ENCODE results near the gene ROR2. TPM values are rescaled to one million over a fixed set of nuclear protein-coding genes. Genes with fewer than 3 reads are reported as not detected.

The ROR2 gene
- total RNA-seq, 2 experiments from 2014 or later: 0.05 TPM

- Mint-ChIP-seq H3K36me3 (ENCODE audit: low read depth) (no peaks in the 10 kb centered on the region), H3K9me3 (ENCODE audit: insufficient read depth) (no peaks in the 10 kb centered on the region)
- CTCF ChIA-PET: interaction anchor here (1.6 kb wide), 1 partner anchor 18 kb away, joined by 3 read pairs; no protein-coding TSS in a partner anchor
Observed at GRCh38 chr9:91740701-91741100, 209.3 kb downstream of the ROR2 start.

GRCh38 chr9:91736898-91737601 lies 213.0 kb downstream of the ROR2 start:
- POLR2A ChIA-PET: no interaction called here
- H3K36me3 Mint-ChIP-seq (ENCODE audit: low read depth): no peaks in the 10 kb centered on the region
- H3K27ac Mint-ChIP-seq: no peak overlapping the region
- no peak overlapping the region for H3K4me3 Mint-ChIP-seq
- ATAC-seq (no peak), DNase-seq (no peak)
- no peaks in the 10 kb centered on the region for H3K9me3 Mint-ChIP-seq (ENCODE audit: insufficient read depth)
- CTCF ChIA-PET: no interaction called here
- peaks cover 2% of the 10 kb centered on the region for H3K27me3 Mint-ChIP-seq (ENCODE audit: low read depth)
- no peaks in the 10 kb centered on the region for H3K4me1 Mint-ChIP-seq (ENCODE audit: low read depth)

More at GRCh38 chr9:91740701-91741100, 209.3 kb downstream of the ROR2 start:
- H3K27ac Mint-ChIP-seq: no peak overlapping the region
- H3K4me3 Mint-ChIP-seq: no peak overlapping the region
- POLR2A ChIA-PET: no interaction called here
- H3K27me3 Mint-ChIP-seq (ENCODE audit: low read depth): peaks cover 3% of the 10 kb centered on the region
- H3K4me1 Mint-ChIP-seq (ENCODE audit: low read depth): no peaks in the 10 kb centered on the region
- ATAC-seq (no peak), DNase-seq (no peak)

- no peaks in the 10 kb centered on the region for H3K9me3 Mint-ChIP-seq (ENCODE audit: insufficient read depth)
- H3K27me3 Mint-ChIP-seq (ENCODE audit: low read depth): peaks cover 2% of the 10 kb centered on the region
- DNase-seq (no peak), ATAC-seq (no peak)
- H3K36me3 Mint-ChIP-seq (ENCODE audit: low read depth): no peaks in the 10 kb centered on the region
- CTCF ChIA-PET: no interaction called here
- POLR2A ChIA-PET: no interaction called here
- H3K4me1 Mint-ChIP-seq (ENCODE audit: low read depth): no peaks in the 10 kb centered on the region
- H3K27ac Mint-ChIP-seq: no peak overlapping the region
- no peak overlapping the region for H3K4me3 Mint-ChIP-seq
Observed at GRCh38 chr9:91736311-91736710, 213.7 kb downstream of the ROR2 start.

GRCh38 chr9:91735049-91735448 lies 215.0 kb downstream of the ROR2 start:
- no peaks in the 10 kb centered on the region for H3K9me3 Mint-ChIP-seq (ENCODE audit: insufficient read depth)
- no peak overlapping the region for H3K4me3 Mint-ChIP-seq
- peaks cover 2% of the 10 kb centered on the region for H3K27me3 Mint-ChIP-seq (ENCODE audit: low read depth)
- POLR2A ChIA-PET: no interaction called here
- no peak for DNase-seq
- H3K36me3 Mint-ChIP-seq (ENCODE audit: low read depth): no peaks in the 10 kb centered on the region
- CTCF ChIA-PET: interaction anchor here (1.0 to 2.4 kb wide), 8 partner anchors 9 to 219 kb away, joined by 3 to 13 read pairs (median 4); no protein-coding TSS in a partner anchor
- H3K27ac Mint-ChIP-seq: no peak overlapping the region
- no peak for ATAC-seq
- no peaks in the 10 kb centered on the region for H3K4me1 Mint-ChIP-seq (ENCODE audit: low read depth)

- Mint-ChIP-seq H3K9me3 (ENCODE audit: insufficient read depth) (no peaks in the 10 kb centered on the region), H3K4me1 (ENCODE audit: low read depth) (no peaks in the 10 kb centered on the region), H3K27me3 (ENCODE audit: low read depth) (peaks cover 2% of the 10 kb centered on the region), H3K4me3 (no peak overlapping the region), H3K27ac (no peak overlapping the region), H3K36me3 (ENCODE audit: low read depth) (no peaks in the 10 kb centered on the region)
- ChIA-PET POLR2A (no interaction called here), CTCF (interaction anchor here (1.0 to 2.4 kb wide), 8 partner anchors 8 to 220 kb away, joined by 3 to 13 read pairs (median 4); no protein-coding TSS in a partner anchor)
- ATAC-seq: no peak
- peak; percentile 65 for DNase-seq
Observed at GRCh38 chr9:91734371-91734981, 215.6 kb downstream of the ROR2 start.

GRCh38 chr9:91733006-91733624 lies 216.9 kb downstream of the ROR2 start:
- Mint-ChIP-seq H3K27me3 (ENCODE audit: low read depth) (peaks cover 2% of the 10 kb centered on the region), H3K9me3 (ENCODE audit: insufficient read depth) (no peaks in the 10 kb centered on the region), H3K4me3 (no peak overlapping the region), H3K4me1 (ENCODE audit: low read depth) (no peaks in the 10 kb centered on the region), H3K36me3 (ENCODE audit: low read depth) (no peaks in the 10 kb centered on the region), H3K27ac (no peak overlapping the region)
- CTCF ChIA-PET: interaction anchor here (0.7 to 2.4 kb wide), 2 partner anchors 14 to 699 kb away, joined by 3 to 13 read pairs; no protein-coding TSS in a partner anchor
- POLR2A ChIA-PET: no interaction called here
- DNase-seq (no peak), ATAC-seq (no peak)

- no peak overlapping the region for H3K4me3 Mint-ChIP-seq
- peaks cover 4% of the 10 kb centered on the region for H3K4me1 Mint-ChIP-seq (ENCODE audit: low read depth)
- no peak overlapping the region for H3K27ac Mint-ChIP-seq
- CTCF ChIA-PET: no interaction called here
- peaks cover 2% of the 10 kb centered on the region for H3K27me3 Mint-ChIP-seq (ENCODE audit: low read depth)
- POLR2A ChIA-PET: no interaction called here
- DNase-seq (no peak), ATAC-seq (no peak)
- no peaks in the 10 kb centered on the region for H3K36me3 Mint-ChIP-seq (ENCODE audit: low read depth)
- H3K9me3 Mint-ChIP-seq (ENCODE audit: insufficient read depth): no peaks in the 10 kb centered on the region
Observed at GRCh38 chr9:91732187-91733005, 217.6 kb downstream of the ROR2 start.

- DNase-seq: no peak
Observed at GRCh38 chr9:91730806-91731205, 219.2 kb downstream of the ROR2 start.

GRCh38 chr9:91729558-91729842 lies 220.5 kb downstream of the ROR2 start:
- no peak overlapping the region for H3K27ac Mint-ChIP-seq
- CTCF ChIA-PET: interaction anchor here (0.7 to 4.5 kb wide), 3 partner anchors 9 to 814 kb away, joined by 3 to 19 read pairs (median 5); no protein-coding TSS in a partner anchor
- ATAC-seq: no peak

More at GRCh38 chr9:91730806-91731205, 219.2 kb downstream of the ROR2 start:
- no peaks in the 10 kb centered on the region for H3K9me3 Mint-ChIP-seq (ENCODE audit: insufficient read depth)
- peaks cover 9% of the 10 kb centered on the region for H3K4me1 Mint-ChIP-seq (ENCODE audit: low read depth)
- no peak overlapping the region for H3K27ac Mint-ChIP-seq
- ChIA-PET POLR2A (no interaction called here), CTCF (no interaction called here)
- peaks cover 2% of the 10 kb centered on the region for H3K27me3 Mint-ChIP-seq (ENCODE audit: low read depth)
- no peak for ATAC-seq
- H3K4me3 Mint-ChIP-seq: no peak overlapping the region
- H3K36me3 Mint-ChIP-seq (ENCODE audit: low read depth): no peaks in the 10 kb centered on the region

GRCh38 chr9:91727972-91728371 lies 222.1 kb downstream of the ROR2 start:
- H3K9me3 Mint-ChIP-seq (ENCODE audit: insufficient read depth): no peaks in the 10 kb centered on the region
- no peaks in the 10 kb centered on the region for H3K36me3 Mint-ChIP-seq (ENCODE audit: low read depth)
- H3K4me3 Mint-ChIP-seq: no peak overlapping the region
- H3K27me3 Mint-ChIP-seq (ENCODE audit: low read depth): no peaks in the 10 kb centered on the region
- H3K4me1 Mint-ChIP-seq (ENCODE audit: low read depth): peaks cover 9% of the 10 kb centered on the region
- DNase-seq: no peak
- ChIA-PET POLR2A (no interaction called here), CTCF (interaction anchor here (0.6 to 4.5 kb wide), 6 partner anchors 10 to 857 kb away, joined by 3 to 19 read pairs (median 6); no protein-coding TSS in a partner anchor)
- H3K27ac Mint-ChIP-seq: no peak overlapping the region
- ATAC-seq: no peak

More at GRCh38 chr9:91729558-91729842, 220.5 kb downstream of the ROR2 start:
- no peak for DNase-seq
- Mint-ChIP-seq H3K27me3 (ENCODE audit: low read depth) (no peaks in the 10 kb centered on the region), H3K4me1 (ENCODE audit: low read depth) (peaks cover 9% of the 10 kb centered on the region), H3K36me3 (ENCODE audit: low read depth) (no peaks in the 10 kb centered on the region), H3K9me3 (ENCODE audit: insufficient read depth) (no peaks in the 10 kb centered on the region), H3K4me3 (no peak overlapping the region)
- POLR2A ChIA-PET: no interaction called here

GRCh38 chr9:91727316-91727861 lies 222.6 kb downstream of the ROR2 start:
- peaks cover 3% of the 10 kb centered on the region for H3K27me3 Mint-ChIP-seq (ENCODE audit: low read depth)
- peaks cover 9% of the 10 kb centered on the region for H3K4me1 Mint-ChIP-seq (ENCODE audit: low read depth)
- H3K36me3 Mint-ChIP-seq (ENCODE audit: low read depth): no peaks in the 10 kb centered on the region
- ATAC-seq (peak; percentile 89), DNase-seq (peak; percentile 55)
- no peaks in the 10 kb centered on the region for H3K9me3 Mint-ChIP-seq (ENCODE audit: insufficient read depth)
- ChIA-PET CTCF (interaction anchor here (0.6 to 4.5 kb wide), 10 partner anchors 9 to 857 kb away, joined by 3 to 19 read pairs (median 5); no protein-coding TSS in a partner anchor), POLR2A (no interaction called here)
- H3K4me3 Mint-ChIP-seq: no peak overlapping the region
- H3K27ac Mint-ChIP-seq: no peak overlapping the region

All from activated CD8-positive, alpha-beta T cell treated with anti-CD3 and anti-CD28 coated beads, Interleukin-2, amount 10 ng/mL, durations not matched to agents 7 days and 5 days (primary cell).